ENCODE results near the gene CDH4. TPM values are rescaled to one million over a fixed set of nuclear protein-coding genes. Genes with fewer than 3 reads are reported as not detected.

Gene CDH4
- polyA plus RNA-seq, 6 donors from 2014 or later, result not detected

GRCh38 chr20:61777773-61778494, 525.9 kb downstream of the CDH4 start:
- peaks cover 16 to 36% (median 19%) of the 10 kb centered on the region in 7 donors for H3K9me3 Mint-ChIP-seq
- H3K4me3 Mint-ChIP-seq, result no peak overlapping the region
- peaks cover 0 to 5% (median 0%) of the 10 kb centered on the region in 3 donors for H3K27me3 Mint-ChIP-seq
- no peak overlapping the region for H3K27ac Mint-ChIP-seq
- no peak for ATAC-seq (ENCODE audit: low read depth in 2 of 2)
- no peak for DNase-seq
- H3K36me3 Mint-ChIP-seq, result peaks cover 0 to 16% of the 10 kb centered on the region in 2 donors
- H3K4me1 Mint-ChIP-seq, result no peaks in the 10 kb centered on the region

- peaks cover 16 to 41% (median 19%) of the 10 kb centered on the region in 7 donors for H3K9me3 Mint-ChIP-seq
- no peak overlapping the region for H3K27ac Mint-ChIP-seq
- DNase-seq, result no peak
- no peaks in the 10 kb centered on the region for H3K4me1 Mint-ChIP-seq
- H3K27me3 Mint-ChIP-seq, result peaks cover 0 to 5% (median 0%) of the 10 kb centered on the region in 3 donors
- peaks cover 0 to 16% of the 10 kb centered on the region in 2 donors for H3K36me3 Mint-ChIP-seq
- no peak overlapping the region for H3K4me3 Mint-ChIP-seq
- ATAC-seq (ENCODE audit: low read depth in 2 of 2), result no peak
These were observed 526.4 kb downstream of the CDH4 start for GRCh38 chr20:61778495-61778863.

GRCh38 chr20:61779176-61779965, 527.3 kb downstream of the CDH4 start:
- DNase-seq, result no peak
- peaks cover 16 to 42% (median 19%) of the 10 kb centered on the region in 7 donors for H3K9me3 Mint-ChIP-seq

GRCh38 chr20:61780066-61780465, 528.0 kb downstream of the CDH4 start:
- no peaks in the 10 kb centered on the region for H3K4me1 Mint-ChIP-seq
- H3K27me3 Mint-ChIP-seq, result peaks cover 0 to 5% (median 0%) of the 10 kb centered on the region in 3 donors
- H3K4me3 Mint-ChIP-seq, result peak overlapping the region in 1 of 8 donors; percentile 29
- ATAC-seq (ENCODE audit: low read depth in 2 of 2) (no peak), DNase-seq (no peak)
- H3K27ac Mint-ChIP-seq, result no peak overlapping the region
- H3K36me3 Mint-ChIP-seq, result peaks cover 0 to 16% of the 10 kb centered on the region in 2 donors
- H3K9me3 Mint-ChIP-seq, result peaks cover 15 to 36% (median 19%) of the 10 kb centered on the region in 7 donors

More at GRCh38 chr20:61779176-61779965, 527.3 kb downstream of the CDH4 start:
- no peak for ATAC-seq (ENCODE audit: low read depth in 2 of 2)
- Mint-ChIP-seq H3K4me1 (no peaks in the 10 kb centered on the region), H3K36me3 (peaks cover 0 to 16% of the 10 kb centered on the region in 2 donors), H3K27ac (no peak overlapping the region), H3K27me3 (peaks cover 0 to 5% (median 0%) of the 10 kb centered on the region in 3 donors), H3K4me3 (no peak overlapping the region)

GRCh38 chr20:61784801-61785566, 532.9 kb downstream of the CDH4 start:
- H3K27me3 Mint-ChIP-seq, result peaks cover 0 to 5% (median 2%) of the 10 kb centered on the region in 3 donors
- ATAC-seq (ENCODE audit: low read depth in 2 of 2) (no peak), DNase-seq (no peak)
- no peak overlapping the region for H3K27ac Mint-ChIP-seq
- H3K4me3 Mint-ChIP-seq, result no peak overlapping the region
- H3K4me1 Mint-ChIP-seq, result no peaks in the 10 kb centered on the region
- peaks cover 16 to 31% (median 19%) of the 10 kb centered on the region in 7 donors for H3K9me3 Mint-ChIP-seq
- H3K36me3 Mint-ChIP-seq, result peaks cover 0 to 18% of the 10 kb centered on the region in 2 donors

- DNase-seq (no peak), ATAC-seq (ENCODE audit: low read depth in 2 of 2) (no peak)
- Mint-ChIP-seq H3K36me3 (peaks cover 0 to 20% of the 10 kb centered on the region in 2 donors), H3K27me3 (peaks cover 0 to 8% (median 3%) of the 10 kb centered on the region in 3 donors), H3K4me1 (no peaks in the 10 kb centered on the region), H3K9me3 (peaks cover 17 to 30% (median 20%) of the 10 kb centered on the region in 7 donors), H3K4me3 (no peak overlapping the region), H3K27ac (no peak overlapping the region)
These were observed 533.4 kb downstream of the CDH4 start for GRCh38 chr20:61785567-61785816.

GRCh38 chr20:61786230-61786629, 534.2 kb downstream of the CDH4 start:
- no peak for ATAC-seq (ENCODE audit: low read depth in 2 of 2)
- H3K36me3 Mint-ChIP-seq, result peaks cover 0 to 20% of the 10 kb centered on the region in 2 donors
- no peak overlapping the region for H3K27ac Mint-ChIP-seq
- H3K4me3 Mint-ChIP-seq, result no peak overlapping the region
- peaks cover 0 to under 1% (median 0%) of the 10 kb centered on the region in 3 donors for H3K4me1 Mint-ChIP-seq
- no peak for DNase-seq
- H3K27me3 Mint-ChIP-seq, result peaks cover 0 to 15% (median 0%) of the 10 kb centered on the region in 3 donors
- H3K9me3 Mint-ChIP-seq, result peaks cover 10 to 28% (median 16%) of the 10 kb centered on the region in 7 donors

GRCh38 chr20:61788343-61788742, 536.3 kb downstream of the CDH4 start:
- ATAC-seq (ENCODE audit: low read depth in 2 of 2) (no peak), DNase-seq (no peak)
- Mint-ChIP-seq H3K27me3 (peaks cover 0 to 20% (median 0%) of the 10 kb centered on the region in 3 donors), H3K4me1 (peaks cover 0 to 5% (median 0%) of the 10 kb centered on the region in 3 donors), H3K27ac (no peak overlapping the region), H3K4me3 (no peak overlapping the region), H3K9me3 (peaks cover 2 to 20% (median 8%) of the 10 kb centered on the region in 7 donors), H3K36me3 (peaks cover 0 to 17% of the 10 kb centered on the region in 2 donors)

GRCh38 chr20:61789329-61789728, 537.3 kb downstream of the CDH4 start:
- H3K27me3 Mint-ChIP-seq, result peaks cover 0 to 20% (median 0%) of the 10 kb centered on the region in 3 donors
- peaks cover 0 to 20% (median 7%) of the 10 kb centered on the region in 7 donors for H3K9me3 Mint-ChIP-seq
- H3K4me3 Mint-ChIP-seq, result no peak overlapping the region
- no peak overlapping the region for H3K27ac Mint-ChIP-seq
- H3K4me1 Mint-ChIP-seq, result peaks cover 0 to 5% (median 0%) of the 10 kb centered on the region in 3 donors
- H3K36me3 Mint-ChIP-seq, result peaks cover 0 to 17% of the 10 kb centered on the region in 2 donors
- ATAC-seq (ENCODE audit: low read depth in 2 of 2) (no peak), DNase-seq (no peak)

GRCh38 chr20:61790116-61790827, 538.2 kb downstream of the CDH4 start:
- Mint-ChIP-seq H3K4me1 (peaks cover 0 to 5% (median 0%) of the 10 kb centered on the region in 3 donors), H3K27ac (peak overlapping the region in 1 of 6 donors; percentile 9), H3K36me3 (peaks cover 0 to 17% of the 10 kb centered on the region in 2 donors), H3K9me3 (peaks cover 0 to 25% (median 7%) of the 10 kb centered on the region in 7 donors), H3K4me3 (no peak overlapping the region), H3K27me3 (peaks cover 0 to 20% (median 0%) of the 10 kb centered on the region in 3 donors)
- no peak for DNase-seq
- ATAC-seq (ENCODE audit: low read depth in 2 of 2), result no peak

- ATAC-seq (ENCODE audit: low read depth in 2 of 2) (no peak), DNase-seq (no peak)
- Mint-ChIP-seq H3K36me3 (peaks cover 0 to 17% of the 10 kb centered on the region in 2 donors), H3K4me3 (no peak overlapping the region), H3K4me1 (peaks cover 0 to 5% (median 0%) of the 10 kb centered on the region in 3 donors), H3K27ac (no peak overlapping the region), H3K9me3 (peaks cover 0 to 25% (median 7%) of the 10 kb centered on the region in 7 donors), H3K27me3 (peaks cover 0 to 20% (median 0%) of the 10 kb centered on the region in 3 donors)
These were observed 539.9 kb downstream of the CDH4 start for GRCh38 chr20:61791995-61792394.

GRCh38 chr20:61795669-61796630, 543.9 kb downstream of the CDH4 start:
- peak overlapping the region in 1 of 8 donors; percentile 47 for H3K4me3 Mint-ChIP-seq
- ATAC-seq (ENCODE audit: low read depth in 2 of 2), result no peak
- H3K36me3 Mint-ChIP-seq, result peaks cover 0 to 6% of the 10 kb centered on the region in 2 donors
- H3K27ac Mint-ChIP-seq, result no peak overlapping the region
- no peak for DNase-seq
- peaks cover 0 to 8% (median 0%) of the 10 kb centered on the region in 3 donors for H3K27me3 Mint-ChIP-seq
- H3K4me1 Mint-ChIP-seq, result peaks cover 0 to 5% (median 0%) of the 10 kb centered on the region in 3 donors
- H3K9me3 Mint-ChIP-seq, result peaks cover 0 to 10% (median 3%) of the 10 kb centered on the region in 7 donors
